ENCODE results near the gene KCND3.

Gene KCND3

GRCh38 chr1:111798580-111798979 is 190.9 kb downstream of the KCND3 start (continued):
- TF ChIP-seq ZSCAN5A (tag by site-specific recombination; IDR thresholded peaks at IDR 0.05), result no peak
- TF ChIP-seq ZNF488 (tag by site-specific recombination; IDR thresholded peaks at IDR 0.05), result no peak
- TF ChIP-seq KLF8 (tag by site-specific recombination; IDR thresholded peaks at IDR 0.05), result no peak
- TF ChIP-seq ZNF350 (tag by site-specific recombination; IDR thresholded peaks at IDR 0.05), result no peak
- TF ChIP-seq YY2 (tag by site-specific recombination; IDR thresholded peaks at IDR 0.05), result no peak
- TF ChIP-seq ZNF174 (tag by site-specific recombination; IDR thresholded peaks at IDR 0.05), result no peak
- TF ChIP-seq KLF7 (tag by site-specific recombination; IDR thresholded peaks at IDR 0.05; ENCODE audit: borderline replicate concordance), result no peak
- TF ChIP-seq REPIN1 (tag by site-specific recombination; IDR thresholded peaks at IDR 0.05; ENCODE audit: low read depth), result no peak
- TF ChIP-seq ZBTB10 (tag by site-specific recombination; IDR thresholded peaks at IDR 0.05), result no peak
- TF ChIP-seq ZNF692 (tag by site-specific recombination; IDR thresholded peaks at IDR 0.05), result no peak

- TF ChIP-seq YY1 (tag by site-specific recombination; IDR thresholded peaks at IDR 0.05) (no peak), ZNF585B (tag by site-specific recombination; IDR thresholded peaks at IDR 0.05) (no peak), ZNF514 (tag by site-specific recombination; IDR thresholded peaks at IDR 0.05) (no peak), ZNF10 (tag by site-specific recombination; IDR thresholded peaks at IDR 0.05) (no peak), PATZ1 (tag by site-specific recombination; IDR thresholded peaks at IDR 0.05) (no peak), MEIS1 (CRISPR knock-in tag; IDR thresholded peaks at IDR 0.05; ENCODE audit: borderline replicate concordance) (no peak), ZNF837 (tag by site-specific recombination; IDR thresholded peaks at IDR 0.05) (no peak), OSR2 (tag by site-specific recombination; IDR thresholded peaks at IDR 0.05) (no peak), ZNF660 (tag by site-specific recombination; IDR thresholded peaks at IDR 0.05) (no peak), ZNF26 (tag by site-specific recombination; IDR thresholded peaks at IDR 0.05) (no peak), ZNF292 (tag by site-specific recombination; IDR thresholded peaks at IDR 0.05; ENCODE audit: borderline replicate concordance, low read depth) (no peak), IKZF3 (tag by site-specific recombination; IDR thresholded peaks at IDR 0.05) (no peak), ZNF654 (tag by site-specific recombination; IDR thresholded peaks at IDR 0.05; ENCODE audit: low read depth) (no peak), ZNF701 (tag by site-specific recombination; IDR thresholded peaks at IDR 0.05) (no peak), ZNF600 (tag by site-specific recombination; IDR thresholded peaks at IDR 0.05) (no peak), ZNF433 (tag by site-specific recombination; IDR thresholded peaks at IDR 0.05; ENCODE audit: low read depth) (no peak), ZNF311 (tag by site-specific recombination; IDR thresholded peaks at IDR 0.05; ENCODE audit: borderline replicate concordance) (no peak), HOXA7 (CRISPR knock-in tag; IDR thresholded peaks at IDR 0.05; ENCODE audit: borderline replicate concordance) (no peak), ZNF350 (tag by site-specific recombination; IDR thresholded peaks at IDR 0.05) (no peak)
- no peak overlapping the region for H3K4me3 ChIP-seq (ENCODE audit: low read depth, low read length)
- no peaks in the 10 kb centered on the region for H3K9me3 ChIP-seq (ENCODE audit: control insufficient read depth, insufficient read depth, low read depth, low read length)
- CTCF ChIA-PET, result interaction anchor here (1.3 to 1.7 kb wide), 2 partner anchors 26 to 82 kb away, joined by 5 to 6 read pairs; no protein-coding TSS in a partner anchor
- POLR2A ChIA-PET, result no interaction called here
- H3K27ac ChIP-seq (ENCODE audit: extremely low read depth, low read depth, low read length), result no peak overlapping the region
- no peaks in the 10 kb centered on the region for H3K36me3 ChIP-seq (ENCODE audit: control insufficient read depth in 2 of 2, insufficient read depth in 1 of 2, low read length in 2 of 2)
- no peaks in the 10 kb centered on the region for H3K4me1 ChIP-seq (ENCODE audit: control insufficient read depth, insufficient read depth, low read length)
Measured at GRCh38 chr1:111795401-111795800, 194.1 kb downstream of the KCND3 start.
